ENCODE results near the gene NTMT2. TPM values are rescaled to one million over a fixed set of nuclear protein-coding genes. Genes with fewer than 3 reads are reported as not detected.

NTMT2 gene
- polyA plus RNA-seq, 1 donor from 2014 or later: 0.27 TPM

DNA sequence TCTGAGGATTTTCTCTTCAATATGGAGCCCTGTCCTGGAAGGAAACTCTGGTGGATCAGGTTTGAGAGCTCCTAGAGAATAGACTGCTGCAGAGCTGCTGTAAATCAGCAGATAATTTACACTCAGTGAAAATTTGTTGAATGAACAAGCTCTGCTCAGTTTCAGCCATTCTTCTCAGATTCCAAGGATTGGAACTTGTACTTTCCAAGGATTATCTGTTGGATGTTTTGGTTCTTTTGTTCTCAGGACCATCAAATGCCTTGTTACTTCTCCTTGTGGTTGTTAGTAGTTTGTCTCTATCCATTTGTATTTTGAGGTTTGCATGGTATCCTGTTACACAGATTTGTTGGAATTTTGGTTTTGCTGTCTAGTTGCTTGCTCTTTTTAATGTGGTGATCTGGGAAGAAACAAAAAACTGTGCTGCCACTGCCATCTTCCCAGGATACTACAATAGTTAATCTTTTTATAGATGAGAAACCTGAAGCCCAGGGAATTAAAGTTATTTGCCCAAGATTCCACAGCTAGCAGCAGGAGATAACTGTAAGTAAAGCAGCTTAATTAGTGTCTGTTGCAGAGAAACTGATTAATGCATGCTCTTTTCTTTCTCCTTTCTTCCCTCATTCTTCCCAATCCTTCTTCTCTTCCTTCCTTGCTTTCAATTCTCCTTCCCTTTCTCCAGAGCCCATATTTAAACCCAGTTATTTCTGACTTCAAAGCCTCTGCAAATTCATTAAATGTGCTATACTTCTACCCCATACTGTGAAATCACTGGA lies 49.6 kb upstream of the NTMT2 start:
- TF ChIP-seq MXI1 (conservative IDR thresholded peaks at IDR 0.05; ENCODE audit: poor library complexity, severe bottlenecking) (no peak), EZH2 (IDR thresholded peaks at IDR 0.05; ENCODE audit: borderline replicate concordance, insufficient read depth, low read length, poor library complexity, severe bottlenecking) (no peak), TAF1 (IDR thresholded peaks at IDR 0.05; ENCODE audit: low read depth) (no peak), SMC3 (conservative IDR thresholded peaks at IDR 0.05; ENCODE audit: poor library complexity) (no peak), EP300 (conservative IDR thresholded peaks at IDR 0.05; ENCODE audit: poor library complexity, severe bottlenecking) (no peak), POLR2AphosphoS5 (IDR thresholded peaks at IDR 0.05) (no peak), RAD21 (conservative IDR thresholded peaks at IDR 0.05) (no peak)
- TF ChIP-seq, protein P1, sequence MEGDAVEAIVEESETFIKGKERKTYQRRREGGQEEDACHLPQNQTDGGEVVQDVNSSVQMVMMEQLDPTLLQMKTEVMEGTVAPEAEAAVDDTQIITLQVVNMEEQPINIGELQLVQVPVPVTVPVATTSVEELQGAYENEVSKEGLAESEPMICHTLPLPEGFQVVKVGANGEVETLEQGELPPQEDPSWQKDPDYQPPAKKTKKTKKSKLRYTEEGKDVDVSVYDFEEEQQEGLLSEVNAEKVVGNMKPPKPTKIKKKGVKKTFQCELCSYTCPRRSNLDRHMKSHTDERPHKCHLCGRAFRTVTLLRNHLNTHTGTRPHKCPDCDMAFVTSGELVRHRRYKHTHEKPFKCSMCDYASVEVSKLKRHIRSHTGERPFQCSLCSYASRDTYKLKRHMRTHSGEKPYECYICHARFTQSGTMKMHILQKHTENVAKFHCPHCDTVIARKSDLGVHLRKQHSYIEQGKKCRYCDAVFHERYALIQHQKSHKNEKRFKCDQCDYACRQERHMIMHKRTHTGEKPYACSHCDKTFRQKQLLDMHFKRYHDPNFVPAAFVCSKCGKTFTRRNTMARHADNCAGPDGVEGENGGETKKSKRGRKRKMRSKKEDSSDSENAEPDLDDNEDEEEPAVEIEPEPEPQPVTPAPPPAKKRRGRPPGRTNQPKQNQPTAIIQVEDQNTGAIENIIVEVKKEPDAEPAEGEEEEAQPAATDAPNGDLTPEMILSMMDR (IDR thresholded peaks at IDR 0.05; ENCODE audit: poor library complexity, severe bottlenecking): no peak
- TF ChIP-seq, protein P2, sequence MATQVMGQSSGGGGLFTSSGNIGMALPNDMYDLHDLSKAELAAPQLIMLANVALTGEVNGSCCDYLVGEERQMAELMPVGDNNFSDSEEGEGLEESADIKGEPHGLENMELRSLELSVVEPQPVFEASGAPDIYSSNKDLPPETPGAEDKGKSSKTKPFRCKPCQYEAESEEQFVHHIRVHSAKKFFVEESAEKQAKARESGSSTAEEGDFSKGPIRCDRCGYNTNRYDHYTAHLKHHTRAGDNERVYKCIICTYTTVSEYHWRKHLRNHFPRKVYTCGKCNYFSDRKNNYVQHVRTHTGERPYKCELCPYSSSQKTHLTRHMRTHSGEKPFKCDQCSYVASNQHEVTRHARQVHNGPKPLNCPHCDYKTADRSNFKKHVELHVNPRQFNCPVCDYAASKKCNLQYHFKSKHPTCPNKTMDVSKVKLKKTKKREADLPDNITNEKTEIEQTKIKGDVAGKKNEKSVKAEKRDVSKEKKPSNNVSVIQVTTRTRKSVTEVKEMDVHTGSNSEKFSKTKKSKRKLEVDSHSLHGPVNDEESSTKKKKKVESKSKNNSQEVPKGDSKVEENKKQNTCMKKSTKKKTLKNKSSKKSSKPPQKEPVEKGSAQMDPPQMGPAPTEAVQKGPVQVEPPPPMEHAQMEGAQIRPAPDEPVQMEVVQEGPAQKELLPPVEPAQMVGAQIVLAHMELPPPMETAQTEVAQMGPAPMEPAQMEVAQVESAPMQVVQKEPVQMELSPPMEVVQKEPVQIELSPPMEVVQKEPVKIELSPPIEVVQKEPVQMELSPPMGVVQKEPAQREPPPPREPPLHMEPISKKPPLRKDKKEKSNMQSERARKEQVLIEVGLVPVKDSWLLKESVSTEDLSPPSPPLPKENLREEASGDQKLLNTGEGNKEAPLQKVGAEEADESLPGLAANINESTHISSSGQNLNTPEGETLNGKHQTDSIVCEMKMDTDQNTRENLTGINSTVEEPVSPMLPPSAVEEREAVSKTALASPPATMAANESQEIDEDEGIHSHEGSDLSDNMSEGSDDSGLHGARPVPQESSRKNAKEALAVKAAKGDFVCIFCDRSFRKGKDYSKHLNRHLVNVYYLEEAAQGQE (IDR thresholded peaks at IDR 0.05; ENCODE audit: borderline replicate concordance): no peak

DNA sequence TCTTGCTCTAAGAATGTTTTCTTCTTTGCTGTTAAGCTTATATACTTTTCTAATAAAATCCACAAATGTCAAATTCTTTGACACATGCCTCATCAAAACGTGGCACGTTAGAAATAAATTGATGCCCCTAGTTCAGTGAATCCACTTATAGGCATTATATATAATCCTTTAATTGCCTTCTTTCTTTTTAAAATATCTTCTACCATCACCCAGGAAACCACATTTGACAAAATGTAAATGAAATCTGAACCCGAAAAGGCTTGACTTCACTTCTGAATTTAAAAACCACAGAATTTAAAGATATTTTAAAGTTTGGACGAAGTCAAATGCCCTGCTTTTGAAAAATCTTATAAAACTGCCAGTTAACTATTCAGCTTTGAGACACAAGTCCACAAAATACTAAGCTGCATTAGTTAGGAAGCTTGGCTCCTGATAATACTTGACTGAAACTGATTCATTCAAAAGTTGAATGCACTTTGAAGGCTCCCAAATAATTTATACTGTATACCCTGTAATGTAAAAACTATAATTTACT lies 48.9 kb upstream of the NTMT2 start:
- H3K27ac ChIP-seq (ENCODE audit: low read length): no peak overlapping the region
- H3K4me3 ChIP-seq (ENCODE audit: low read length): no peak overlapping the region
- H3K4me2 ChIP-seq (ENCODE audit: low read length): no peak overlapping the region
- no peaks in the 10 kb centered on the region for H3K79me2 ChIP-seq (replicated peaks; ENCODE audit: insufficient read depth, low read length)
- no peaks in the 10 kb centered on the region for H3K9me3 ChIP-seq (ENCODE audit: low read length)
- H2AFZ ChIP-seq (ENCODE audit: low read depth, low read length): no peak overlapping the region
- no peaks in the 10 kb centered on the region for H3K9me2 ChIP-seq (ENCODE audit: insufficient read depth, low read length)
- TF ChIP-seq, protein P1 (IDR thresholded peaks at IDR 0.05; ENCODE audit: poor library complexity, severe bottlenecking): no peak
- TF ChIP-seq MXI1 (conservative IDR thresholded peaks at IDR 0.05; ENCODE audit: poor library complexity, severe bottlenecking) (no peak), EP300 (conservative IDR thresholded peaks at IDR 0.05; ENCODE audit: poor library complexity, severe bottlenecking) (no peak), POLR2AphosphoS5 (IDR thresholded peaks at IDR 0.05) (no peak), TAF1 (IDR thresholded peaks at IDR 0.05; ENCODE audit: low read depth) (no peak), SMC3 (conservative IDR thresholded peaks at IDR 0.05; ENCODE audit: poor library complexity) (no peak), EZH2 (IDR thresholded peaks at IDR 0.05; ENCODE audit: borderline replicate concordance, insufficient read depth, low read length, poor library complexity, severe bottlenecking) (no peak), RAD21 (conservative IDR thresholded peaks at IDR 0.05) (no peak)
- TF ChIP-seq, protein P2 (IDR thresholded peaks at IDR 0.05; ENCODE audit: borderline replicate concordance): no peak
- no peaks in the 10 kb centered on the region for H3K27me3 ChIP-seq (ENCODE audit: insufficient read depth, low read depth, low read length)
- no peak overlapping the region for H3K9ac ChIP-seq (ENCODE audit: low read length)
- no peaks in the 10 kb centered on the region for H3F3A ChIP-seq (ENCODE audit: insufficient read depth, low read length, poor library complexity, severe bottlenecking)
- H4K20me1 ChIP-seq (ENCODE audit: insufficient read depth): no peaks in the 10 kb centered on the region
- H3K36me3 ChIP-seq (ENCODE audit: insufficient read depth, low read length): no peaks in the 10 kb centered on the region

More for the DNA sequence above, 49.6 kb upstream of the NTMT2 start:
- no peaks in the 10 kb centered on the region for H3F3A ChIP-seq (ENCODE audit: insufficient read depth, low read length, poor library complexity, severe bottlenecking)
- H3K9me3 ChIP-seq (ENCODE audit: low read length): no peaks in the 10 kb centered on the region
- no peak overlapping the region for H3K9ac ChIP-seq (ENCODE audit: low read length)
- no peak overlapping the region for H2AFZ ChIP-seq (ENCODE audit: low read depth, low read length)
- H3K4me2 ChIP-seq (ENCODE audit: low read length): no peak overlapping the region
- no peak overlapping the region for H3K27ac ChIP-seq (ENCODE audit: low read length)
- H3K36me3 ChIP-seq (ENCODE audit: insufficient read depth, low read length): no peaks in the 10 kb centered on the region
- H4K20me1 ChIP-seq (ENCODE audit: insufficient read depth): no peaks in the 10 kb centered on the region
- no peaks in the 10 kb centered on the region for H3K27me3 ChIP-seq (ENCODE audit: insufficient read depth, low read depth, low read length)
- H3K9me2 ChIP-seq (ENCODE audit: insufficient read depth, low read length): no peaks in the 10 kb centered on the region
- no peak overlapping the region for H3K4me3 ChIP-seq (ENCODE audit: low read length)
- H3K79me2 ChIP-seq (replicated peaks; ENCODE audit: insufficient read depth, low read length): no peaks in the 10 kb centered on the region
